RWPE1 (cell line): ENCODE results near the gene FAM241B.

ENCODE experiments used
- CTCF ChIA-PET: fragments of 350-600 bp; sonication (Branson Sonifier 250); formaldehyde crosslinking; extraction: SDS; loops from one replicate; lab custom pipeline; 2021; lab: Yijun Ruan, JAX
- POLR2A ChIA-PET: fragments of 400-600 bp; formaldehyde crosslinking; extraction: SDS; loops from one replicate; lab custom pipeline; 2020; ENCODE audit warnings: antibody characterized with exemption; ENCODE audit not compliant: low non-redundant PET; lab: Yijun Ruan, JAX
- DNase-seq: peaks from one replicate; pipeline ENCODE4 v3.0.0; 2012; ENCODE audit warnings: low spot score
- H3K27ac ChIP-seq: fragments of 450-650 bp; 2 replicates; pipeline ENCODE4 v1.5.1; 2017
- CTCF ChIP-seq: fragments of 450-650 bp; conservative IDR thresholded peaks from 2 replicates; pipeline ENCODE4 v1.5.1; 2017; ENCODE audit warnings: low read depth, mild to moderate bottlenecking

Gene FAM241B

GRCh38 chr10:69620625-69621024 lies 9.4 kb upstream of the FAM241B start:
- no peak for DNase-seq
- TF ChIP-seq CTCF, result no peak
- POLR2A ChIA-PET, result no interaction called here
- CTCF ChIA-PET, result no interaction called here
- H3K27ac ChIP-seq, result no peak overlapping the region

GRCh38 chr10:69624245-69624786 lies 5.7 kb upstream of the FAM241B start:
- CTCF ChIA-PET, result interaction anchor here (0.7 kb wide), 1 partner anchor 117 kb away, joined by 3 read pairs; no protein-coding TSS in a partner anchor

GRCh38 chr10:69626826-69627225 lies 3.2 kb upstream of the FAM241B start:
- H3K27ac ChIP-seq, result no peak overlapping the region
- POLR2A ChIA-PET, result no interaction called here
- no peak for DNase-seq
- CTCF ChIA-PET, result interaction anchor here (0.5 kb wide), 1 partner anchor 90 kb away, joined by 3 read pairs; no protein-coding TSS in a partner anchor
- TF ChIP-seq CTCF, result no peak

More at GRCh38 chr10:69624245-69624786, 5.7 kb upstream of the FAM241B start:
- no peak overlapping the region for H3K27ac ChIP-seq
- DNase-seq, result no peak
- POLR2A ChIA-PET, result no interaction called here
- no peak for TF ChIP-seq CTCF

- no peak for DNase-seq
- H3K27ac ChIP-seq, result no peak overlapping the region
- TF ChIP-seq CTCF, result no peak
- CTCF ChIA-PET, result interaction anchor here (0.6 to 0.9 kb wide), 10 partner anchors 10 to 394 kb away, joined by 3 to 5 read pairs (median 3); no protein-coding TSS in a partner anchor
- POLR2A ChIA-PET, result no interaction called here
Observed at GRCh38 chr10:69628891-69629290, 1.2 kb upstream of the FAM241B start.

GRCh38 chr10:69629519-69629896 lies 539 bp upstream of the FAM241B start:
- no peak overlapping the region for H3K27ac ChIP-seq
- DNase-seq, result no peak
- ChIA-PET CTCF (interaction anchor here (0.6 to 0.9 kb wide), 11 partner anchors 10 to 394 kb away, joined by 3 to 5 read pairs (median 3); no protein-coding TSS in a partner anchor), POLR2A (no interaction called here)
- no peak for TF ChIP-seq CTCF

- CTCF ChIA-PET, result interaction anchor here (0.6 to 1.1 kb wide), 3 partner anchors 73 to 1612 kb away, joined by 3 to 6 read pairs (median 3); no protein-coding TSS in a partner anchor
- POLR2A ChIA-PET, result no interaction called here
- TF ChIP-seq CTCF, result no peak
- no peak overlapping the region for H3K27ac ChIP-seq
- DNase-seq, result no peak
Observed at GRCh38 chr10:69630651-69631400, 779 bp downstream of the FAM241B start.
